GM18519 (cell line): ENCODE data around the gene ALK.
"Not testable (repeated sequence)": the region's sequence is repeated elsewhere in the genome, so short reads cannot be mapped to it uniquely, and the experiment has no call there.

Source experiments
- ATAC-seq: cut with Tn5 transposase; IDR thresholded peaks from one replicate; pipeline ENCODE4 v1.9.1; 2021; ENCODE audit warnings: mild to moderate bottlenecking, moderate library complexity; ENCODE audit not compliant: unreplicated experiment, low FRiP score

The ALK gene

GRCh38 chr2:29246383-29247300 lies 674.7 kb downstream of the ALK start:
- ATAC-seq = no peak

GRCh38 chr2:29245742-29246382 lies 675.5 kb downstream of the ALK start:
- ATAC-seq = no peak

GRCh38 chr2:29245035-29245741 lies 676.2 kb downstream of the ALK start:
- not testable (repeated sequence) for ATAC-seq

GRCh38 chr2:29242621-29243375 lies 678.6 kb downstream of the ALK start:
- no peak for ATAC-seq

- ATAC-seq = no peak
Observed at GRCh38 chr2:29241955-29242565, 679.3 kb downstream of the ALK start.

- no peak for ATAC-seq
Observed at GRCh38 chr2:29241341-29241740, 680.0 kb downstream of the ALK start.

- no peak for ATAC-seq
Observed at GRCh38 chr2:29240601-29241000, 680.8 kb downstream of the ALK start.

GRCh38 chr2:29239209-29239960 lies 682.0 kb downstream of the ALK start:
- no peak for ATAC-seq

- ATAC-seq = no peak
Observed at GRCh38 chr2:29238497-29238896, 682.9 kb downstream of the ALK start.

- ATAC-seq = no peak
Observed at GRCh38 chr2:29236074-29236473, 685.3 kb downstream of the ALK start.

GRCh38 chr2:29235411-29235810 lies 686.0 kb downstream of the ALK start:
- ATAC-seq = no peak

GRCh38 chr2:29233428-29233827 lies 688.0 kb downstream of the ALK start:
- ATAC-seq = no peak

- ATAC-seq = no peak
Observed at GRCh38 chr2:29232041-29232440, 689.3 kb downstream of the ALK start.

- no peak for ATAC-seq
Observed at GRCh38 chr2:29229640-29230039, 691.7 kb downstream of the ALK start.

GRCh38 chr2:29228947-29229346 lies 692.4 kb downstream of the ALK start:
- ATAC-seq = no peak

- no peak for ATAC-seq
Observed at GRCh38 chr2:29227935-29228675, 693.3 kb downstream of the ALK start.

GRCh38 chr2:29226808-29227207 lies 694.6 kb downstream of the ALK start:
- no peak for ATAC-seq

- ATAC-seq = no peak
Observed at GRCh38 chr2:29226375-29226774, 695.0 kb downstream of the ALK start.

GRCh38 chr2:29225814-29226213 lies 695.6 kb downstream of the ALK start:
- no peak for ATAC-seq
